CD8-positive, alpha-beta memory T cell (primary cell): ENCODE measurements around the gene METTL25. TPM values are rescaled to one million over a fixed set of nuclear protein-coding genes. Genes with fewer than 3 reads are reported as not detected.

Source experiments
- CTCF ChIA-PET: fragments of 350-600 bp; sonication (Branson Sonifier 250); formaldehyde crosslinking; loops from one replicate; lab custom pipeline; 2021; ENCODE audit warnings: antibody characterized with exemption; lab: Charles Lee
- POLR2A ChIA-PET: fragments of 350-600 bp; sonication (Branson Sonifier 250); formaldehyde crosslinking; loops from one replicate; lab custom pipeline; 2021; ENCODE audit warnings: antibody characterized with exemption; lab: Charles Lee
- DNase-seq, 5 donors: peaks; one replicate each; pipeline versions ENCODE4 v3.0.0 to v3.0.0-alpha.2; 2020 to 2022; ENCODE audit warnings: mixed read lengths in 1 of 5
- H3K27ac ChIP-seq: one replicate; pipeline ENCODE4 v1.7.0; 2013; ENCODE audit warnings: low read depth, mild to moderate bottlenecking, low read length, moderate library complexity
- H3K27me3 ChIP-seq: 2 replicates; pipeline ENCODE4 v1.7.0; 2013; ENCODE audit warnings: low read length, mild to moderate bottlenecking; ENCODE audit not compliant: insufficient read depth, poor library complexity, severe bottlenecking
- H3K36me3 ChIP-seq: 2 replicates; pipeline ENCODE4 v1.7.0; 2013; ENCODE audit warnings: mild to moderate bottlenecking, low read length, moderate library complexity; ENCODE audit not compliant: insufficient read depth
- H3K4me1 ChIP-seq: 2 replicates; pipeline ENCODE4 v1.7.0; 2013; ENCODE audit warnings: mild to moderate bottlenecking, low read length, moderate library complexity; ENCODE audit not compliant: insufficient read depth
- H3K4me3 ChIP-seq: 2 replicates; pipeline ENCODE4 v1.7.0; 2013; ENCODE audit warnings: mild to moderate bottlenecking, low read length
- H3K9me3 ChIP-seq: 2 replicates; pipeline ENCODE4 v1.7.0; 2013; ENCODE audit warnings: mild to moderate bottlenecking, low read length
- H3K27ac Mint-ChIP-seq, 8 donors: one replicate each; pipeline ENCODE4 v1.8.0; 2020 to 2021; ENCODE audit warnings: mixed read lengths in 8 of 8, mild to moderate bottlenecking in 6 of 8, inconsistent platforms in 3 of 8, moderate library complexity in 3 of 8
- H3K27me3 Mint-ChIP-seq, 2 donors: one replicate each; pipeline ENCODE4 v1.8.0; 2020 to 2021; ENCODE audit warnings: mixed read lengths in 2 of 2, mild to moderate bottlenecking in 1 of 2, moderate library complexity in 1 of 2
- H3K36me3 Mint-ChIP-seq, 3 donors: one replicate each; pipeline ENCODE4 v1.8.0; 2020 to 2021; ENCODE audit warnings: mixed read lengths in 3 of 3, inconsistent platforms in 1 of 3, mild to moderate bottlenecking in 1 of 3
- H3K4me1 Mint-ChIP-seq, 3 donors: one replicate each; pipeline ENCODE4 v1.8.0; 2020 to 2021; ENCODE audit warnings: mixed read lengths in 3 of 3, inconsistent platforms in 1 of 3, mild to moderate bottlenecking in 1 of 3
- H3K4me3 Mint-ChIP-seq, 7 donors: one replicate each; pipeline ENCODE4 v1.8.0; 2020 to 2021; ENCODE audit warnings: mixed read lengths in 7 of 7, mild to moderate bottlenecking in 6 of 7, moderate library complexity in 4 of 7, inconsistent platforms in 2 of 7
- H3K9me3 Mint-ChIP-seq, 5 donors: one replicate each; pipeline ENCODE4 v1.8.0; 2020 to 2022; ENCODE audit warnings: mixed read lengths in 5 of 5, mild to moderate bottlenecking in 3 of 5, moderate library complexity in 2 of 5, inconsistent platforms in 1 of 5
- polyA plus RNA-seq: library from polyadenylated mRNA; unstranded; fragments of 300-500 nt; fragmentation: Illumina TruSeq; gene quantifications from one replicate; pipeline ENCODE4 v1.2.3, GENCODE V29; 2021
- total RNA-seq, 2 experiments: library from RNA; stranded (reverse); gene quantifications; one replicate each; pipeline ENCODE4 v1.2.3, GENCODE V29; 2021

The METTL25 gene
- total and polyA plus RNA-seq, 3 experiments from 2014 or later, result 7.4 to 11.0 (median 8.4) TPM

- Mint-ChIP-seq H3K27me3 (no peaks in the 10 kb centered on the region), H3K4me1 (no peaks in the 10 kb centered on the region), H3K36me3 (peaks cover 16 to 33% (median 20%) of the 10 kb centered on the region in 3 donors), H3K9me3 (no peaks in the 10 kb centered on the region), H3K27ac (peak overlapping the region in 1 of 8 donors; percentile 29), H3K4me3 (no peak overlapping the region)
- H3K4me3 ChIP-seq, result no peak overlapping the region
- no peak for DNase-seq
- ChIA-PET CTCF (no interaction called here), POLR2A (no interaction called here)
- H3K9me3 ChIP-seq, result no peaks in the 10 kb centered on the region
- no peaks in the 10 kb centered on the region for H3K4me1 ChIP-seq
- H3K27me3 ChIP-seq, result no peaks in the 10 kb centered on the region
- no peak overlapping the region for H3K27ac ChIP-seq
- H3K36me3 ChIP-seq, result no peaks in the 10 kb centered on the region
Observed at GRCh38 chr12:82456633-82457032, 98.3 kb downstream of the METTL25 start.

DNA sequence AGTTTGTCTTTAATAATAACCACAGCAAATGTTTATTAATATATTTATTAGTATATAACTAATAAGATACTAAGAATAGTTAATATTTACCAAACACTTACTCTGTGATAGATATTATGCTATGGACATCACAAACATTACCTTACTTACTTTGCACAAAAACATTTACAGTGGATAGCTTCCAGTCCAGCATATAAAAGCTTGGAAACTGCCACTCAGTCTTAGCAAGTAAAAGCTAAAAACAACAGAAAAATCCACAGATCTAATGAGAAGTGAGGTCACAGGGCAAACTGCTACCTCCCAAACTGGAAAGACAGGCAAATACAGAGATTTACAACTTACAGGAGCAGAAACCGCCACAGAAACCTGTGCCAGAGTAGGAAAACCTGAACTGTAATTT is 99.8 kb downstream of the METTL25 start:
- POLR2A ChIA-PET, result no interaction called here
- no peaks in the 10 kb centered on the region for H3K4me1 ChIP-seq
- DNase-seq, result no peak
- H3K36me3 ChIP-seq, result no peaks in the 10 kb centered on the region
- Mint-ChIP-seq H3K9me3 (no peaks in the 10 kb centered on the region), H3K27ac (no peak overlapping the region), H3K4me3 (no peak overlapping the region), H3K27me3 (no peaks in the 10 kb centered on the region), H3K36me3 (peaks cover 16 to 33% (median 21%) of the 10 kb centered on the region in 3 donors), H3K4me1 (no peaks in the 10 kb centered on the region)
- no peaks in the 10 kb centered on the region for H3K9me3 ChIP-seq
- no peak overlapping the region for H3K27ac ChIP-seq
- CTCF ChIA-PET, result no interaction called here
- no peak overlapping the region for H3K4me3 ChIP-seq
- H3K27me3 ChIP-seq, result no peaks in the 10 kb centered on the region

DNA sequence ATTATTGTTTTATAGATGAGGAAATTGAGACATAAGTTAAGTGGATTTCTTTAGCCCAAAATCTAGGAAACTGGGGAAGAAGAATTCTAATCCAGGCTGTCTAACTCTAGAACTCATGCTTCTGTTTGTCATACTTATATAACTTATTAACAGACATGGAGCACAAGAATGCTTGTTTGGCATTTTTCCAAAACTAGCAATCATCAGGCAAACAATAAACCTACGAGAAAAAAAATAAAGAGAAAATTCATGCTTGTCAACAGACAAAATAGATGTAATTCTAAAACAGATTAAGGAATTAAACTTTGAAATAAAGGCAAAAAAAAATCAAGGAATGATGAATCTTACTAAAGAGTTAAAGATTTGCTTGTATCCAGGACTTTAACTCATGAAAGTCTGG is 103.1 kb downstream of the METTL25 start:
- H3K36me3 ChIP-seq, result no peaks in the 10 kb centered on the region
- ChIA-PET CTCF (no interaction called here), POLR2A (no interaction called here)
- no peak for DNase-seq
- Mint-ChIP-seq H3K36me3 (peaks cover 23 to 40% (median 35%) of the 10 kb centered on the region in 3 donors), H3K27ac (no peak overlapping the region), H3K9me3 (no peaks in the 10 kb centered on the region), H3K4me3 (no peak overlapping the region), H3K27me3 (no peaks in the 10 kb centered on the region), H3K4me1 (no peaks in the 10 kb centered on the region)
- no peaks in the 10 kb centered on the region for H3K9me3 ChIP-seq
- H3K27ac ChIP-seq, result no peak overlapping the region
- H3K4me3 ChIP-seq, result no peak overlapping the region
- H3K27me3 ChIP-seq, result no peaks in the 10 kb centered on the region
- no peaks in the 10 kb centered on the region for H3K4me1 ChIP-seq

GRCh38 chr12:82461836-82462235 is 103.5 kb downstream of the METTL25 start:
- Mint-ChIP-seq H3K27ac (no peak overlapping the region), H3K27me3 (no peaks in the 10 kb centered on the region), H3K4me1 (no peaks in the 10 kb centered on the region), H3K4me3 (no peak overlapping the region), H3K36me3 (peaks cover 21 to 39% (median 36%) of the 10 kb centered on the region in 3 donors), H3K9me3 (no peaks in the 10 kb centered on the region)
- Histone ChIP-seq H3K4me3 (no peak overlapping the region), H3K27me3 (no peaks in the 10 kb centered on the region), H3K9me3 (no peaks in the 10 kb centered on the region), H3K27ac (no peak overlapping the region), H3K4me1 (no peaks in the 10 kb centered on the region), H3K36me3 (no peaks in the 10 kb centered on the region)
- ChIA-PET CTCF (no interaction called here), POLR2A (no interaction called here)
- no peak for DNase-seq

GRCh38 chr12:82468563-82468962 is 110.2 kb downstream of the METTL25 start:
- H3K36me3 Mint-ChIP-seq, result peaks cover 26 to 79% (median 60%) of the 10 kb centered on the region in 3 donors

GRCh38 chr12:82470906-82471512 is 112.7 kb downstream of the METTL25 start:
- Mint-ChIP-seq H3K4me3 (no peak overlapping the region), H3K36me3 (peaks cover 32 to 83% (median 71%) of the 10 kb centered on the region in 3 donors), H3K27me3 (no peaks in the 10 kb centered on the region), H3K9me3 (peaks cover 8 to 20% (median 13%) of the 10 kb centered on the region in 5 donors), H3K4me1 (no peaks in the 10 kb centered on the region), H3K27ac (no peak overlapping the region)
- DNase-seq, result no peak
- H3K27me3 ChIP-seq, result no peaks in the 10 kb centered on the region
- no peaks in the 10 kb centered on the region for H3K36me3 ChIP-seq
- ChIA-PET CTCF (no interaction called here), POLR2A (no interaction called here)
- H3K4me3 ChIP-seq, result no peak overlapping the region
- H3K9me3 ChIP-seq, result no peaks in the 10 kb centered on the region
- no peaks in the 10 kb centered on the region for H3K4me1 ChIP-seq
- H3K27ac ChIP-seq, result no peak overlapping the region

More at GRCh38 chr12:82468563-82468962, 110.2 kb downstream of the METTL25 start:
- no peak overlapping the region for H3K4me3 Mint-ChIP-seq
- Histone ChIP-seq H3K9me3 (no peaks in the 10 kb centered on the region), H3K4me3 (no peak overlapping the region), H3K36me3 (no peaks in the 10 kb centered on the region), H3K4me1 (no peaks in the 10 kb centered on the region), H3K27me3 (no peaks in the 10 kb centered on the region), H3K27ac (no peak overlapping the region)
- H3K4me1 Mint-ChIP-seq, result no peaks in the 10 kb centered on the region
- CTCF ChIA-PET, result no interaction called here
- POLR2A ChIA-PET, result no interaction called here
- H3K27me3 Mint-ChIP-seq, result no peaks in the 10 kb centered on the region
- peaks cover 8 to 20% (median 13%) of the 10 kb centered on the region in 5 donors for H3K9me3 Mint-ChIP-seq
- peak overlapping the region in 1 of 8 donors; percentile 21 for H3K27ac Mint-ChIP-seq
- DNase-seq, result no peak

DNA sequence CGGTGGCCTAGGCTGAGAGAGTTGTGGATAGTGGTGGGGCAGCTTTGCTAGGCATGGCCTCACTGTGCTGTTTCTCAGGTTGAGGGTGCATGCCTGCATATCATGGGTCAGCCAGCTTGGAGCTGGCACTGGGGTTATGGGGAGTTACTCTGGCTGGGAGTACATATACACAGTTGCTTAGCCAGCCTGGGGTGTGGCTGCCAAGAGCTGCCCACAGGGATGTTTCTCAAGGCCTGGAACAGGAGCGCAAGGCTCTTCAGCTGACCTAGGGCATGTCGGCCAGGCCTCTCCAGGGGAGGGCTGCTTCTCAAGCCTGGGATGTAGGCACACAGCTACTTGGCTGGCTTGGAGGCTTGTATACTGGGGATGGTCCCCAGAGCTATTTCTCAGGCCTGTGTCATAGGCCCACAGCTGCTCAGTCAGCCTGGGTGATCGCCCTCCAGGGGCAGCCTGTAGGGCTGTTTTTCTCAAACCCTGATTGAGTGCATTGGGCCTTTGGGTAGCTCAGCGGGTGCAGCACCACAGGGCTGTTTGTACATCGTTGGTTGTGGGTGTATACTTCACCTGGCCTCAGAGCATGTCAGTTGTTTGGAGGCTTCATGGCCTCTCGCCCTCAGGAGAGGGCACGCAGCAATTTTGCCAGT is 114.9 kb downstream of the METTL25 start:
- POLR2A ChIA-PET, result no interaction called here
- Histone ChIP-seq H3K4me3 (no peak overlapping the region), H3K27me3 (no peaks in the 10 kb centered on the region), H3K9me3 (no peaks in the 10 kb centered on the region), H3K27ac (no peak overlapping the region), H3K4me1 (no peaks in the 10 kb centered on the region), H3K36me3 (no peaks in the 10 kb centered on the region)
- Mint-ChIP-seq H3K4me3 (no peak overlapping the region), H3K36me3 (peaks cover 32 to 74% (median 66%) of the 10 kb centered on the region in 3 donors), H3K9me3 (peaks cover 8 to 20% (median 13%) of the 10 kb centered on the region in 5 donors), H3K27me3 (no peaks in the 10 kb centered on the region), H3K4me1 (no peaks in the 10 kb centered on the region), H3K27ac (peak overlapping the region in 1 of 8 donors; percentile 47)
- CTCF ChIA-PET, result no interaction called here
- no peak for DNase-seq

DNA sequence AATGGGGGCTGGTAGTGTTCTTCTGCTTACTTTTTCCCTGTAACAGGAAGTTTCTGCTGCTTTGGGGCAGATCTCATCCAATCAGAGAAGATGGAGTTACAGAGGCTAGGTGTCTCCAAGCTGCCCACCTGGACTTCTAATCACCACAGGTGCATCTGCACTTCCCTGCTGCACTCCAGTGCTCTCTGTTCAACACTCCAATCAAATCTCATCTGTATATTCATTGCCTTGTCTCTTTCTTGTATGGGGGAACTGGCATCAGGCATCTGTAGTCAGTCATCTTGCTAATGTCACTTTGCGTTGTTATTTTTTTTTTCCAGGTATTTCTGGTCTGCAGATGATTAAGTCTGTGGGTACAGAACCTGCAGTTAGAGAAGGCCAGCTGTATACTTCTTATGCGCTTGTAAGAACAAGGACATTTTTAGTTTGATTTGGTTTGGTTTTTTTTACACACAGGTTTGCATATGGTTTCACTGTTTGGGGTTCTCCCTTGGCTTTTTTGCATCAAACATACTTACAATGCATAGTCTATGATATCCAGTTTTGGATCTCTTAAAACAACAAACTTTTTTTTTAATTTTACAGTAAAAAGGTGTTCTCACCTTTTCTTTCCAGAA is 116.0 kb downstream of the METTL25 start:
- no peak overlapping the region for H3K27ac Mint-ChIP-seq
- no peaks in the 10 kb centered on the region for H3K27me3 ChIP-seq
- POLR2A ChIA-PET, result no interaction called here
- H3K4me1 Mint-ChIP-seq, result no peaks in the 10 kb centered on the region
- H3K9me3 ChIP-seq, result no peaks in the 10 kb centered on the region
- H3K4me3 Mint-ChIP-seq, result no peak overlapping the region
- H3K36me3 ChIP-seq, result no peaks in the 10 kb centered on the region
- no peaks in the 10 kb centered on the region for H3K27me3 Mint-ChIP-seq
- H3K9me3 Mint-ChIP-seq, result peaks cover 8 to 20% (median 13%) of the 10 kb centered on the region in 5 donors
- no peak overlapping the region for H3K27ac ChIP-seq
- H3K36me3 Mint-ChIP-seq, result peaks cover 32 to 70% (median 60%) of the 10 kb centered on the region in 3 donors
- DNase-seq, result no peak
- H3K4me1 ChIP-seq, result no peaks in the 10 kb centered on the region
- no peak overlapping the region for H3K4me3 ChIP-seq
- CTCF ChIA-PET, result no interaction called here
